Stimulated activated CD4-positive, alpha-beta T cell treated with anti-CD3 and anti-CD28 coated beads, Interleukin-15, amount 100 ng/mL, for 1 hour (primary cell): ENCODE results near the gene RAPSN.

Experiments
- DNase-seq, 2 donors: peaks; one replicate each; pipeline ENCODE4 v3.0.0-alpha.2; 2020; ENCODE audit warnings: low read depth in 1 of 2, low spot score in 1 of 2

Gene RAPSN

DNA sequence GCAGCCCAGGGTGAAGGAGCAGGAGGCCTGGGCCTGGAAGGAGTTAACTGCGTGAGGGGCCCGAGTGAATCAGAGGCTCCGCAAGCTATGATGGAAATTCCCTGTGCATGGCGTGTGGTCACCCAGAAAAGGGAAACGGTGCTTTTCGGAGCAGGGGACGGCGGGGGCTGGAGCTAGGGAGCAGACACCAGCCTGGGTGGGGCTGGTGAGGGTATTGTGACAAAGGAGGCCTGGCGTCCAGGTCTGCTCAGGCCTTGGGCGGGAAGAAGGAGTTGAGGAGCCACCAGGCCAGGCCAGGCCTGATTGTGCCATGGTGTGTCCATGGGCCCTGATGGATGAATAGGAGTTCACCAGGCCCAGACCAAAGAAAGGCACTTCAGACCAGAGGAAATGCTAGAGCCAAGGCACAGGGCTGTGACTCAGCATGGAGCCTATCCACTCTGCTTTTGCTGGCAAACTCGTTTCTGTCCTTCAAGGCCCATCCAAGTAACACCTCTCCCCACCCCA, 57.8 kb downstream of the RAPSN start:
- DNase-seq, result no peak

DNA sequence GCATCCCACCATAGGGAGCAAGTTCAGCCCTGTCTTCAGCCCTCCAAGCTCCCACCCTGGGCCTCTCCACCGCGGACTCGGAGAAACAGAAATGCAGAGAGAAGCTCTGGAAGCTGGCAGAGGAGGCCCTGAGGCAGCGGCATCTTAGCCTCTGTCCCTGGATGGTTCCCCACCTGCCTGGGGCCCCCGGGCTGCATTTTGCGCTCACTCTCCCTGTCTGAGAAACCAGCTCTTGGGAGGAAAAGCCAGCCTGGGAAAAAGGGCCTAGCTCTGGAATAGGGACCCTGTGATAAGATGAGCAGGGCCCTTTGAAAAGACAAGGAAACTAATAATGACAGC, 58.5 kb downstream of the RAPSN start:
- no peak for DNase-seq

DNA sequence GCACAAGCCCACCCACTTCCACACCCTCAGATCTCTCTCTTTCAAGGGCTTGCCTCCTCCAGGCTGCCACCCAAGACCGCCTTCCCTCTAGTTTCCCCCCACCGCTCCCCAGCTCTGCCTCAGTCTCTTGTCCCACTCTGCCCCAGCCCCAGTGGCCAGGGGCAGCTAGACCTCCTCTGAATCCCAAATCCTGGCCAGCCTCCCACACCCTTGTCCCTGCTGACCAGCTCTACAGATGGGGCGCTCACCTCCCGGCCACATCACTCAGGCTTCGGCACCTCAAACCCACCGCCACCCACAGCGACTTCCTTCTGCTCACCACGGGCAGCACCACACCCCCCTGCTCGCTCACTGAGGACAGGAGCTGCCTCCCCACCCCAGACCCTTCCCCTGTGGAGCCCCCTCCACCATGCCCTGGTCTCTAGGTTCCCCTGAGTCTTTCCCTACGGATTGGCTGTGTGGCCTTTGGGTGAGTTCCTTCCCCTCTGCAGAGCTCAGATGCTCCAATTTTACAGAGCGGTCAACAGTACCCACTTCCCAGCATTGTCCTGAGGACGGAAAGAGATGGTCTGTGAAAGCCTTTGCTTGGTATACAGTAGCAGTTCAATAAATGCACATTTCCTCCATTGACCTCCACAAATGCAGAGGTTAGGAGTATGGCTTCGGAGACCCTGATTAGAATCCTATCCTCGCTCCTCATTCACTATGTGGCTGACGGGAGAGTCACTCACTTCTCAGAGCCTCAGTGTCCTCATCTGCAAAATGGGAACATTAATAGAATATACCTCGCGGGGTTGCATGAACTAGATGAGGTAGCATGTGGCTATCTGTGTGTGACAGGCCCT, 59.1 kb downstream of the RAPSN start:
- no peak for DNase-seq

DNA sequence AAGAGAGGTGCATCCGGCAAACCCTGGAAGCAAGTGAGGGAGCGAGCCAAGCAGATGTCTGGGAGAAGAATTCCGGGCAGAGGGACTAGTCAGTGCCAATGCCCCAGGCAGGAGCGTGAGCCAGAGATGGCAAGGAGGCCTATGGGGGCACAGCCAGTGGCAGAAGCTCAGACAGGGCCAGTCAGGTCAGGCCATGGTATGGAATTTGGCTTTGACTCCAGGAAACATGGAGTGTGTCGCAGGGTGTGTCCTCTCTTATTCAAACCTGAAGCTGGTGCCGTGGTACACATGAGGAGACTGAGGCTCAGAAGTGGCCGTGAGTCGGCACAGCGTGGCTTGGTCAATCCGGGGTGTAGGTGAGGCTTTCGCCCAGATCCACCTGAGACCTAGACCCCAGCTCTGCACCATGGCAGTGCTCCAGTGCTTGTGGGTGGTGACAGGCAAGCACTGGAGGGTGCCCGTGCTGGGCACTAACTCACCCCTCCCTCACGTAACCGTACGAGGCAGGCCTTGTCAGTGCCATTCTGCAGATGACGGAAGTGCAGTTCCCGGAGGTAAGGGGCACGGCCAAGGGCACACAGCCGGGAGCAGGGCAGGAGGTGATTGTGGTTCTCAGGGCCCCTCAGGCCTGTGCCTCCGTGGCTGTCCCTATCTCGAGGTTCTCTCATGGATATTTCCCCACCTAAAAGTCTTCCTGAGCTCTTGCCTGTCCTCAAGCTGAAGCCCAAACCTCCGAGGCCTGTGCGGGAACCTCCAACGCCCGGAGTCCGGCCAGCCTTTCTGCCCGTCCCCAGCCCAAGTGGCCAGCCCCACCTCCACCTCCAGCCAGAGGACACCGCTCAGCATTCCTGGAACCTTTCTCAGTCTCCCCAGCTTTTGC, 60.0 kb downstream of the RAPSN start:
- no peak for DNase-seq

DNA sequence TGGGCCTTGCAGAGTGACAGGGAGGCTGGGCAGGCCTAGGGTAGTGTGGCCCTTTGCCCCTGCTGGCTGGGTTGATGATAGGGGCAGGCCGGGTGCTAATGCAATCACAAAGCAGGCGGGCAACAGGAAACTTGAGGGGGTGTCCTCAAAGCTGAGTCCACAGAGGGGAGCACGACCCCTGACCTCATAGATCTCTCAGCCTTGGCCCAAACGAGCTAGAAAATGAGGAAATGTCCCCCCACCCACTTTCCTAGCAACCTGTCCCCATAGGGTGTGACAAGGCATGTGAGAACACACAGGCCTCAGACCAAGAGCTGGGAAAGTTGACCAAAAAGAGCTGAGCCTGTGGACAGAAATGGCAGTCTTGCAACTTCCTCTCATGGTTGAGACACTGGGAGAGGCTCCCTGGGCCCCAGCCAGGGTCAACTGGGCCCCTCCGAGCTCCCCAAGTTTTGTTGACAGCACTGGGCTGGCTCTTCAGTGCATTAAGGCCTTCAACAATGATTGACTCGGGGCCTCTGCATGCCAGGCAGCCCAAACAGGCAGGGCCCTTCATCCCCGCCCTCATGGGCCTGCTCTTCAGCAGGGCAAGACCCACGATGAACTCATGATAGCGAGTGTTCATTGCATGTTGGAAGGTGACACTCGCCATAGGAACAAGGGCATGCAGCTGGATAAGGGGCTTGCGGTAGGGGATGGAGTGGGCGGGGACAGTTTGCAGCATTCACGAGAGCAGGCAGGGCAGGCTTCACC, 60.8 kb downstream of the RAPSN start:
- no peak for DNase-seq
